Activated naive CD8-positive, alpha-beta T cell treated with anti-CD3 and anti-CD28 coated beads, Interleukin-2, amount 50 U/mL, for 16 hours (primary cell): ENCODE results near the gene CLIP3.
"Not testable (repeated sequence)": the region's sequence is repeated elsewhere in the genome, so short reads cannot be mapped to it uniquely, and the experiment has no call there.

ENCODE experiments used
- DNase-seq: peaks from one replicate; pipeline ENCODE4 v3.0.0-alpha.2; 2020; ENCODE audit warnings: low read depth, low spot score

The CLIP3 gene

DNA sequence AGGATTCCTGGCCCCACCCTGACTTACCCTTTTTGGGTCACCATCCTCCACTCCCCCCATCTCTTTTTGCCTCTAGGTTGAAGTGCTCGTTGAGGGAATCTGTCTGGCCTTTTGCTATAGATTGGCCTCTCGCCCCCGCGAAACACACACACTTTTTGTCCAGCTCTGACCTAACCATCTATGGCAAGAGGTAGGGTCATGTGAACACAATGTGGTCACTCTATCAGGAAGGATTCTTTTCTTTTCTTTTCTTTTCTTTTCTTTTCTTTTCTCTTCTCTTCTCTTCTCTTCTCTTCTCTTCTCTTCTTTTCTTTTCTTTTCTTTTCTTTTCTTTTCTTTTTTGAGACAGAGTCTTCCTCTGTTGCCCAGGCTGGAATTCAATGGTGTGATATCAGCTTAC lies 51.7 kb downstream of the CLIP3 start:
- DNase-seq: not testable (repeated sequence)

DNA sequence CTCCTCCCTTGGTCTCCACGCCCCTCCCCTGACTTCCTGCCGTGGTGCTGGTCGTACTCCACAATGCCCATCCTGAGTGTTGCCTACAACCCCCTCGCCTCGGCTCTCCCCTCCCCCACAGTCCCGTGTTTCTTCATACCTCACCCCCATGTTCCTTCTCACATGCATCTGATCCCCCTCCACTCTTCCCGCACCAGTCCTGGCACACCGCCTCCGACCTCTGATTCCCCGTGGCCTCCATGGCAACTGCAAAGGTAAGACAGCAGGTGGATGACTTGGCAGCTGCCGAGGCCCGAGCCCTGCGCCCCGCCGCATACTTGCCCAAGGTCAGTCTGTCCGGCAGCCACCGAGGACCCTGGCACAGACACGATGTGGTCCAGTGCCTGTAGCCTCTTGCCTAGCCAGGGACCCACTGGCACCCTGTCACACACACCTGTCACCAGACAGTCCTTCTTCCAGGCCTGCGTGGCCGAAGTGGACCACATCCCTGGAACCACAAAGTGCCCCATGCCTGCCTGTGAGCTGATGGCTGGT lies 53.8 kb downstream of the CLIP3 start:
- no peak for DNase-seq

DNA sequence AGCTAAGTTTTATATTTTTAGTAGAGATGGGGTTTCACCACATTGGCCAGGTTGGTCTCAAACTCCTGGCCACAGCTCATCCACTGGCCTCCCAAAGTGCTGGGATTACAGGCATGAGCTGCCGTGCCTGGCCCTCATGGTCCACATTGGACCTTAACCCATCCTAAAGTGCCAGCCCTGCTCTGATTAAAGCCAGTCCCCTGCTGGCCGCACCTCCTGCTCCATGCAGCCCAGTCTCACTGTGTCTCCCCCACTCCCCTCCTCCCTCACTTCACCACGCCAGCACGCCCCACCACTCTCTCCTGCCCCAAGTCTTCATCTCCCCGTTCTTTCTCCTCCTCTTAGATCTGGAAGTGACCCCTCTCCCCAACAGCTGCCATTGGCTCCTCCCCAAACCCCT lies 54.4 kb downstream of the CLIP3 start:
- DNase-seq: no peak

DNA sequence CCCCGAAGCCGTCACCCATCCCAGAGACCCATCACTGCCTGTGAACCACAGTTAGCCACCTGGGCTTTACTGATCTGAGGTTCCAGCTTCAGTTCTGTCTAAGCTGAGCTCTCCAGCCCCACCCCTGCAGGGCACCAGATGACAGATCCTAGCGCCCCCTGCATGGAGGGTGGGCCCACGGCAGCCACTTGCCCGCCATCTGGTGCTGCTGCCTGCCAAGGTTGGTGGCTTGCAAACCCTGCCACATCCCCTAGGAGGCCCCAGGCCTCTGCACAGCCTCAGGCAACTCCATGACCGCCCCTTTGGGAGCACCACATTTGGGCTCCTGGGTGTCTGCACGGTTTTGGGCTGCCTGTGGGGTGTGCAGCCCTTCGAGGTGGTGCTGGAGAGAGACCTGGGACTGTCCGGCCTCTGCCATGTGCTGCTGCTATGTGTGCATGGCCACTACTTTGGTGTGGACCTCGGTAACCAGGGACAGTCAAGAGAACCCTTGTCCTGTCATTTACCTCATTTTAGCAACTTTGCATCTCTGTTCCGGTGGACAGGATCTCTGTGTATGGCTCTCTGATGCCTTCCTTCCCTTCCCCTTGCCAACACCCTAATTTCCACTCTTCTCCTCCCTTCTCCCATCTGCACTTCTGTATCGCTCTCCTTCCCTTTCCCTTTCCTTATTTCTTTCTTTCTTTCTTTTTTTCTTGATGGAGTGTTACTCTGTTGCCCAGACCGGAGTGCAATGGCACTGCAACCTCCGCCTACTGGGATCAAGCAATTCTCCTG lies 55.0 kb downstream of the CLIP3 start:
- no peak for DNase-seq

DNA sequence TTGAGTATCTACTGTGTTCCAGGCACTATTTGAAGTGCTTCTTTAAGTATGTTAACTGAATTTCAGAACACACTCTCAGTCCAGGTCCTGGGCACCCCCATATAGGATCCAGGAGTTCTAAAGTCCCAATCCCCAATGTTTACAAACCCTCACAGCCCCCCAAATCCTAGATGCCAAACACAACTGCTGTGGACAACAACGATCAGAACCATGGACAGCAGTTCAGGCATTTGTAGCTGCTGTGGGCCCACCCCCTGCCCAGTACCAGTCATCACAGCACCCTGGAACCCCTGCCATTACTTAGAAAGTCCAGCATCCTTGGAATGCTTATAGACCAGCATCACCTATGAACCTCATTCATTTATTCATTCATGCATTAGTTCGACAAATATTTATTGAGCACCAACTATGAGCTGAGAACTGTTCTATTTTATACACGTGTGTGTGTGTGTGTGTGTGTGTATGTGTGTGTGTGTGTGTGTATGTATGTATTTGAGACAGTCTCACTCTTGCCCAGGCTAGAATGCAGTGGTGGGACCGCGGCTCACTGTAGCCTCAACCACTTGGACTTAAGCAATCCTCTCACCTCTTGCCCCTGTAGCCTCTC lies 57.0 kb downstream of the CLIP3 start:
- DNase-seq: no peak

DNA sequence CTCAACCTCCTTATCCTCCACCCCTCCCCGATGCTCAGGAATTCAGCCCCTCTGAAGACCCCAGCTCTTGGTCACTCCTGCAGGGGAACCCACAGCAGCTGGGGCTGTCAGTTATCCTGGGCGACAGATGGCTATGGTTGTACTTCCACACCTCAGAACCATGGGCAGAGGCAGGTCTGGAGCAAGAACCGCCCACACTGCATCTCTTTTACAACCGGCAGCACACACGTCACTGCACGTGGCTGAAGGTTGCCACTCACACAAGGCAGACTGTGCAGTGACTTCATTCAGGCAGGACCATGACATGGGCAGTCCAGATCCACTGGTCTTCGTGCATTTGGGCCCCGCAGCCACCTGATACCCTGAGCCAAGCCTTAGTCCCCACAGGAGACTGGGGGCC lies 59.2 kb downstream of the CLIP3 start:
- DNase-seq: no peak

DNA sequence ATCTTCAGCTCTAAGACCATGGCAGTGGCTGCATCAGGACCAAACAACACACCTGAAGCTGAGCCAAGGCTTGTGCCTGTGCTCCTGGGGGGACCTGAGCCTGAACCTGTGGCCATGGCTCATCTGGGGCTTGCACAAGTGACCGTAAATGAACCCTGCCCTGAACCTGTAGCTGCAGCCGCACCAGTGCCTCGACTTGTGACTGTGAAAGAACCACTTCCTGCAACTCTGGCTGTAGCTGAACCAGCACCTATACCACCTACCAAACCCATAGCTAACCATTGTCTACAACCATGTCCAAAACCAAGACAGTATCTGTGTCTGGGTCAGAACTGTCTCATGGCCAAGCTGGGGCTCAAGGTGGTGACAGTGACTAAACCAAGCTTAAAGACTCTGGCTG lies 65.9 kb downstream of the CLIP3 start:
- no peak for DNase-seq
